Activated CD8-positive, alpha-beta memory T cell treated with anti-CD3 and anti-CD28 coated beads, Interleukin-2, amount 10 ng/mL, durations not matched to agents 7 days and 5 days (primary cell): ENCODE data around the gene ARHGEF16. TPM values are rescaled to one million over a fixed set of nuclear protein-coding genes. Genes with fewer than 3 reads are reported as not detected.

ENCODE experiments used
- ATAC-seq: fragments of 150-1000 bp; cut with Tn5 transposase; one replicate; pipeline ENCODE4 v1.10.0; 2021; ENCODE audit warnings: moderate library complexity
- CTCF ChIA-PET: fragments of 350-600 bp; sonication (Branson Sonifier 250); formaldehyde crosslinking; loops from one replicate; lab custom pipeline; 2021; ENCODE audit warnings: antibody characterized with exemption; lab: Charles Lee
- DNase-seq: peaks from one replicate; pipeline ENCODE4 v3.0.0-alpha.2; 2020
- H3K27ac Mint-ChIP-seq: one replicate; pipeline ENCODE4 v1.8.0; 2021; ENCODE audit warnings: mild to moderate bottlenecking, mixed read lengths
- H3K27me3 Mint-ChIP-seq: one replicate; pipeline ENCODE4 v1.8.0; 2021; ENCODE audit warnings: mixed read lengths
- H3K36me3 Mint-ChIP-seq: one replicate; pipeline ENCODE4 v1.8.0; 2021; ENCODE audit warnings: mild to moderate bottlenecking, mixed read lengths
- H3K4me1 Mint-ChIP-seq: one replicate; pipeline ENCODE4 v1.8.0; 2021; ENCODE audit warnings: mixed read lengths
- H3K4me3 Mint-ChIP-seq: one replicate; pipeline ENCODE4 v1.8.0; 2021; ENCODE audit warnings: mild to moderate bottlenecking, moderate library complexity, mixed read lengths
- H3K9me3 Mint-ChIP-seq: one replicate; pipeline ENCODE4 v1.8.0; 2022; ENCODE audit warnings: low read depth, mixed read lengths
- total RNA-seq, 2 experiments: library from RNA; stranded (reverse); gene quantifications; one replicate each; pipeline ENCODE4 v1.2.3, GENCODE V29; 2021

ARHGEF16 gene
- total RNA-seq, 2 experiments from 2014 or later, result not detected

- CTCF ChIA-PET, result interaction anchor here (1.2 kb wide), 1 partner anchor 25 kb away, joined by 3 read pairs; no protein-coding TSS in a partner anchor
- Mint-ChIP-seq H3K36me3 (no peaks in the 10 kb centered on the region), H3K27me3 (no peaks in the 10 kb centered on the region), H3K9me3 (no peaks in the 10 kb centered on the region), H3K27ac (no peak overlapping the region), H3K4me3 (no peak overlapping the region), H3K4me1 (no peaks in the 10 kb centered on the region)
- ATAC-seq, result no peak
- DNase-seq, result no peak
Measured at GRCh38 chr1:3427711-3428704, 26.5 kb upstream of the ARHGEF16 start.

DNA sequence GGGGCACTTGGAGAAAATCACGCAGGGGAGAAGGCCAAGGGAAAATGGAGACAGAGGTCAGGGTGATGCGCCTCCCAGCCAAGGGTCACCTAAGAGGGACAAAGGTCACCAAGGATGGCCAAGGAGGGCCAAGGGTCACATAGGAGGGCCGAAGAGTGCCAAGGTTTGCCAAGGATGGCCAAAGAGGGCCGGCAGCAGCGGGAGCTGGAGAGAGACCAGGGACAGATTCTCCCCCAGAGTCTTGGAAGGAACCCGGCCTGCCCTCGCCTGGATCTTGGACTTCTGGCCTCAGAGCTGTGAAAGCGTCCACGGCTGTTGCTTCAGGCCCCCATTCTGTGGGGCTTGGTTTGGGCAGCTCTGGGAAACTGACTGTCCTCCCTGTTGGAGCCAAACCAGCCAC is 25.6 kb upstream of the ARHGEF16 start:
- no peaks in the 10 kb centered on the region for H3K36me3 Mint-ChIP-seq

DNA sequence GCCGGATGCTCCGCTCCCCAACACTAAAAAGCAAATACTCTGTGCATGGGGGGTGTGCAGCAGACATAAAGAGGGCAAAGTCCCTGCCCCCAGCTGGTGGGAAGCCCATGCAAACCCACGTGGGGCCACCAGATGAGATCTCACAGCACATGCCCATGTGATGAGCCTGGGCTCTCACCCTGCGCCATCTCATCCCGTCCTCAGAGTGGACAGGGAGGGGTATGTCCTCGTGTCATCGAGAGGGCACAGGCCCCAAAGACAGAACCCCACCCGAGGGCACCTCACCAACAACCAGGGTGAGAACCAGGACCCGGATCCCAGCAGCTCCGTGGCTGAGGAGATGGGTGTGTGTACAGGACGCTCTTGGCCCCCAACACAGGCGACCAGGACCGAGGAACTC is 25.1 kb upstream of the ARHGEF16 start:
- Mint-ChIP-seq H3K27ac (no peak overlapping the region), H3K4me3 (no peak overlapping the region), H3K36me3 (no peaks in the 10 kb centered on the region), H3K4me1 (no peaks in the 10 kb centered on the region), H3K9me3 (no peaks in the 10 kb centered on the region), H3K27me3 (no peaks in the 10 kb centered on the region)
- ATAC-seq (no peak), DNase-seq (no peak)
- CTCF ChIA-PET, result interaction anchor here (1.2 kb wide), 1 partner anchor 24 kb away, joined by 3 read pairs; no protein-coding TSS in a partner anchor

More for the DNA sequence above, 25.6 kb upstream of the ARHGEF16 start:
- Mint-ChIP-seq H3K27me3 (no peaks in the 10 kb centered on the region), H3K4me3 (no peak overlapping the region), H3K27ac (no peak overlapping the region), H3K9me3 (no peaks in the 10 kb centered on the region), H3K4me1 (no peaks in the 10 kb centered on the region)
- CTCF ChIA-PET, result interaction anchor here (1.2 kb wide), 1 partner anchor 24 kb away, joined by 3 read pairs; no protein-coding TSS in a partner anchor
- ATAC-seq (no peak), DNase-seq (no peak)

- no peak for ATAC-seq
- CTCF ChIA-PET, result no interaction called here
- H3K4me3 Mint-ChIP-seq, result no peak overlapping the region
Measured at GRCh38 chr1:3429766-3430165, 24.7 kb upstream of the ARHGEF16 start.

GRCh38 chr1:3430406-3430805 is 24.1 kb upstream of the ARHGEF16 start:
- no peak for DNase-seq
- H3K27ac Mint-ChIP-seq, result no peak overlapping the region
- CTCF ChIA-PET, result no interaction called here
- H3K9me3 Mint-ChIP-seq, result no peaks in the 10 kb centered on the region
- H3K4me3 Mint-ChIP-seq, result no peak overlapping the region
- no peaks in the 10 kb centered on the region for H3K36me3 Mint-ChIP-seq
- no peaks in the 10 kb centered on the region for H3K27me3 Mint-ChIP-seq
- no peak for ATAC-seq
- H3K4me1 Mint-ChIP-seq, result no peaks in the 10 kb centered on the region

More at GRCh38 chr1:3429766-3430165, 24.7 kb upstream of the ARHGEF16 start:
- DNase-seq, result no peak
- H3K4me1 Mint-ChIP-seq, result no peaks in the 10 kb centered on the region
- no peaks in the 10 kb centered on the region for H3K27me3 Mint-ChIP-seq
- no peaks in the 10 kb centered on the region for H3K9me3 Mint-ChIP-seq
- H3K36me3 Mint-ChIP-seq, result no peaks in the 10 kb centered on the region
- H3K27ac Mint-ChIP-seq, result no peak overlapping the region

DNA sequence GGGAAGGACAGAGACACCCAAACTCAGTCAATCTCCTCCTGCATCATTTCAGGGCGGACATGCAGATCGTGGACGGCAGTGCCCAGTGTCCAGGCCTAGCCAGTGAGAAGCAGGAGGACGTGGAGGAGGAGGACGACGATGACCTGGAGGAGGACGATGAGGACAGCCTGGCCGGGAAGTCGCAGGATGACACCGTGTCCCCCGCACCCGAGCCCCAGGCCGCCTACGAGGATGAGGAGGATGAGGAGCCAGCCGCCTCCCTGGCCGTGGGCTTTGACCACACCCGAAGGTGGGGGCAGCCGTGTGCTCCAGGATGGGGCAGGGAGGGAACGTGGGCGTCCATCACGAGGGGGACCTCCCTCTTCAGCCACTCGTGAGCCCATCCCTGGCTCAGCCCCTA is 23.6 kb upstream of the ARHGEF16 start:
- DNase-seq (no peak), ATAC-seq (no peak)
- H3K4me1 Mint-ChIP-seq, result no peaks in the 10 kb centered on the region
- H3K27me3 Mint-ChIP-seq, result no peaks in the 10 kb centered on the region
- H3K27ac Mint-ChIP-seq, result no peak overlapping the region
- H3K9me3 Mint-ChIP-seq, result no peaks in the 10 kb centered on the region
- no peaks in the 10 kb centered on the region for H3K36me3 Mint-ChIP-seq
- no peak overlapping the region for H3K4me3 Mint-ChIP-seq
- CTCF ChIA-PET, result no interaction called here

GRCh38 chr1:3431266-3431665 is 23.2 kb upstream of the ARHGEF16 start:
- H3K27me3 Mint-ChIP-seq, result no peaks in the 10 kb centered on the region
- H3K4me3 Mint-ChIP-seq, result no peak overlapping the region
- H3K4me1 Mint-ChIP-seq, result no peaks in the 10 kb centered on the region
- H3K9me3 Mint-ChIP-seq, result no peaks in the 10 kb centered on the region
- DNase-seq (no peak), ATAC-seq (no peak)
- no peaks in the 10 kb centered on the region for H3K36me3 Mint-ChIP-seq
- CTCF ChIA-PET, result interaction anchor here (1.3 kb wide), 1 partner anchor 22 kb away, joined by 3 read pairs; no protein-coding TSS in a partner anchor
- H3K27ac Mint-ChIP-seq, result no peak overlapping the region

DNA sequence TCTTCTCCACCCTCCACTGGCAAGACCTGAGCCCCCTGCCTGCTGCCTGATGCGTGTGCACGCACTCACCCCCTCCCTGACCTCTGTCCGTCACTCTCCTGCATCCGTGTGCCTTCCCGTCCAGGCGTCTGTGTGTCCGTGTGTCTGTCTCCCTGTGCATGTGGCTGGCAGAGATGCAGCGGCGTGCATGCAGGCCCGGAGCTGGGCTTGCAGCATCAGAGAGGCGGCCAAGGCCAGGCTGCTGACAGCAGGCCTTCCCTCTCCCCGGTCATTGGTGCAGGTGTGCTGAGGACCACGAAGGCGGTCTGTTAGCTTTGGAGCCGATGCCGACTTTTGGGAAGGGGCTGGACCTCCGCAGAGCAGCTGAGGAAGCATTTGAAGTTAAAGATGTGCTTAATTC is 22.8 kb upstream of the ARHGEF16 start:
- Mint-ChIP-seq H3K36me3 (no peaks in the 10 kb centered on the region), H3K27me3 (no peaks in the 10 kb centered on the region), H3K4me3 (no peak overlapping the region), H3K4me1 (no peaks in the 10 kb centered on the region), H3K9me3 (no peaks in the 10 kb centered on the region), H3K27ac (no peak overlapping the region)
- CTCF ChIA-PET, result interaction anchor here (1.3 kb wide), 1 partner anchor 21 kb away, joined by 3 read pairs; no protein-coding TSS in a partner anchor
- ATAC-seq (no peak), DNase-seq (no peak)

DNA sequence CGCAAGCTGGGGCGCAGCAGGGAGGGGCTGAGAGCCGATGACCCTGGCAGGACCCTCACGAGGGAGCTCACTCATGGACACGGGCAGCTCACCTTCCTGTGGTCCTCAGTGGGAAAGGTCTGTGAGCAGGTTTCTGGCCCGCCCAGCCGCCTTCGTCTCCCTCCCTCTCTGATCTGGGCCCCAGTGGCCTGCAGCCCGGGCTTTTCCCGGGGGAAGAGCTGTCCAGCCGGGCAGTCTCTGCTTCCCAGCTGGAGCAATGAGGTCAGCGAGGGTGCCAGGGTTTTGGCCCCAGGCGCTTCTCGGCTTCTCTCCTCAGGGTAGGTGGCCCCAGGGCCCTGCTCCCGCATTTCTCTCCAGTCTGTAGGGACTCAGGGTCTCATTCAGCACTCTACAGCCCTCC is 22.2 kb upstream of the ARHGEF16 start:
- ATAC-seq, result no peak
- H3K36me3 Mint-ChIP-seq, result no peaks in the 10 kb centered on the region
- CTCF ChIA-PET, result interaction anchor here (1.3 kb wide), 1 partner anchor 21 kb away, joined by 3 read pairs; no protein-coding TSS in a partner anchor

DNA sequence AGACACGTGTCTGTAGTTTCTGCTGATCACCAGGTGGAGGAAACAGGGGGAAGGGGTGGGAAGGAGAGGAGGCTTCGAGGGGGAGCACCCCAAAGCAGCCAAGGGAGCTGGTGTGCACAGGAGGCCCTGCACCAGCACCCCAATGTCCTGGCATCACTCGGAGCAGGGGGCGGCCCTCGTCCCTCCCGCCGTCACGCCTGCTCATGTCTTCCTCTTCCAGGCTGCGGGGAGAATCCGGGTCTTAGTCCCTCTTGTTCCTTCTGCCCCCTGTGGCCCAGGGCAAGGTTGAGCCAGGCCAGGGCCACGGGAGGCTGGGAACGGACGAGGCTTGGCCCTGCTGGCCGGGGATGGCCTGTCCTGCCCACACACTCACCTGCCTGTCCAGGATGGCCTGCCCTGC is 21.4 kb upstream of the ARHGEF16 start:
- no peak overlapping the region for H3K4me3 Mint-ChIP-seq
- CTCF ChIA-PET, result no interaction called here
- ATAC-seq (no peak), DNase-seq (no peak)
- no peaks in the 10 kb centered on the region for H3K27me3 Mint-ChIP-seq
- H3K36me3 Mint-ChIP-seq, result no peaks in the 10 kb centered on the region
- H3K9me3 Mint-ChIP-seq, result no peaks in the 10 kb centered on the region
- no peaks in the 10 kb centered on the region for H3K4me1 Mint-ChIP-seq
- H3K27ac Mint-ChIP-seq, result no peak overlapping the region

More for the DNA sequence above, 22.2 kb upstream of the ARHGEF16 start:
- Mint-ChIP-seq H3K27me3 (no peaks in the 10 kb centered on the region), H3K4me3 (no peak overlapping the region), H3K27ac (no peak overlapping the region), H3K4me1 (no peaks in the 10 kb centered on the region), H3K9me3 (no peaks in the 10 kb centered on the region)
- no peak for DNase-seq

DNA sequence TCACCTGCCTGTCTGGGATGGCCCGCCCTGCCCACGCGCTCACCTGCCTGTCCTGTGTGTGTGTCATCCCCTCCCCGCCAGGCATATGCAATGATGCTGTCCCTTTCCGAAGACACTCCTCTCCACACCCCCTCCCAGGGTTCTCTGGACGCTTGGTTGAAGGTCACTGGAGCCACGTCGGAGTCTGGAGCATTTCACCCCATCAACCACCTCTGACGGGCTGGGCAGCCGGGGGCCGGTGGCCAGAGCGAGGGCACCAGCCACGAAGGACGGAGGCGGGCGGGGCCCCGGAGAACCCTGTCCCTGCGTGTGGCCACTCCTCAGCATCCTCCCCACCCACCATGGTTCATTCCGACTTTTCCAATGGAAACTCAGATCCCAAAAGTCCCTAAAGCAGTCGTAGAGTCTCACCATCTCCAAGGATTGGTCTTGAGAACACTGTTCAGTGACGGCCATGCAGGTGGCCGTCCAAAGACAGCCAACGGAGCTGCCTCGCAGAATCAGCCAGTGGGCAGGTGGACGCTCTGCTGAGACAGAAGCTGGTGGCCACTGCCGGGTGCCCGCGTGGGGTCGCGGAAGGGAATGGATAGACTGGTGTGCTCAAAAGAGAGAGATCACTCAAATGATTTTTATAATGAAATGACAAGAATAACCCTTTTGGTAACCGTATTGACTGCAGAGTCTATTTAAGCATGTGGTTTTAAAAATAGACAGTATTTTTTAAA is 20.7 kb upstream of the ARHGEF16 start:
- no peaks in the 10 kb centered on the region for H3K4me1 Mint-ChIP-seq
- no peak overlapping the region for H3K4me3 Mint-ChIP-seq
- H3K9me3 Mint-ChIP-seq, result no peaks in the 10 kb centered on the region
- H3K27ac Mint-ChIP-seq, result no peak overlapping the region
- H3K36me3 Mint-ChIP-seq, result no peaks in the 10 kb centered on the region
- CTCF ChIA-PET, result no interaction called here
- no peaks in the 10 kb centered on the region for H3K27me3 Mint-ChIP-seq
- DNase-seq (no peak), ATAC-seq (no peak)

DNA sequence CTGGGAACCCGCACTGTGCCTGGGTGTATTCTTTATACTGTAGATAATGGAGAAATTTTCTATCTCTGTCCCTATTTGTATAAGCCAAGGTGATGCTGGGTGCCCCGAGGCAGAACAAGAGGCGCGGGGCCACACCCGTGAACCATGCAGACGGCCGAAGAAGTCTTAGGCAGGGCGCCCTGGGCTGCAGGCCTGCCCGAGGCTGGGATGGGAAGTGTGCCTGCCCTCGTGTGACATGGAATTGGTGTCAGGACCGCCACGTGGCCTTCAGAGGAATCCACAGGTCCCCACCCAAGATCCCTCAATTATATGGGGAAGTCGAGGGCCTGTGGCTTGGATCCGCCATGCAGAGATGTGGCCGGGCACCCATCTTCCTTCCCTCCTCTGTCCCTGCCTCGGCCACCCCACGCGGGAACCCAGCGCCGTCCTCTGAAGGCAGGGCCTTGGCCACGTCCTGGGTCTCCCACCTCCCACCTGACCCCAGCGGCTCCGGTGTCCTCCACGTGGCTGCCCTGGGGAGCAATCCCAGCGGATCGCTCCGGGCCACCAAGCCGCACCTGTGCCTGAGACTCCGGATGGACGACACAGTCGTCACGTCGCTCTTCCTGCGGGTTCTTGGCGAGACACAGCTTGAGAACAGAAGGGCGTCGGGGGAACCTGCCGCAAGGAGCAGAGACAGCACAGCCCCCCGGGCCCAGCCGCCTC is 19.9 kb upstream of the ARHGEF16 start:
- CTCF ChIA-PET, result no interaction called here
- H3K36me3 Mint-ChIP-seq, result no peaks in the 10 kb centered on the region
- no peak overlapping the region for H3K27ac Mint-ChIP-seq
- H3K9me3 Mint-ChIP-seq, result no peaks in the 10 kb centered on the region
- H3K4me3 Mint-ChIP-seq, result no peak overlapping the region
- DNase-seq (no peak), ATAC-seq (no peak)
- H3K4me1 Mint-ChIP-seq, result no peaks in the 10 kb centered on the region
- H3K27me3 Mint-ChIP-seq, result no peaks in the 10 kb centered on the region

- Mint-ChIP-seq H3K4me1 (no peaks in the 10 kb centered on the region), H3K27ac (no peak overlapping the region), H3K9me3 (no peaks in the 10 kb centered on the region), H3K27me3 (no peaks in the 10 kb centered on the region), H3K4me3 (no peak overlapping the region), H3K36me3 (no peaks in the 10 kb centered on the region)
- CTCF ChIA-PET, result no interaction called here
- ATAC-seq (no peak), DNase-seq (no peak)
Measured at GRCh38 chr1:3435666-3436065, 18.8 kb upstream of the ARHGEF16 start.
